Measurements from ENCODE around the gene TMEM132C. TPM values are rescaled to one million over a fixed set of nuclear protein-coding genes. Genes with fewer than 3 reads are reported as not detected.

The TMEM132C gene
- total RNA-seq, 6 experiments from 2014 or later = not detected

DNA sequence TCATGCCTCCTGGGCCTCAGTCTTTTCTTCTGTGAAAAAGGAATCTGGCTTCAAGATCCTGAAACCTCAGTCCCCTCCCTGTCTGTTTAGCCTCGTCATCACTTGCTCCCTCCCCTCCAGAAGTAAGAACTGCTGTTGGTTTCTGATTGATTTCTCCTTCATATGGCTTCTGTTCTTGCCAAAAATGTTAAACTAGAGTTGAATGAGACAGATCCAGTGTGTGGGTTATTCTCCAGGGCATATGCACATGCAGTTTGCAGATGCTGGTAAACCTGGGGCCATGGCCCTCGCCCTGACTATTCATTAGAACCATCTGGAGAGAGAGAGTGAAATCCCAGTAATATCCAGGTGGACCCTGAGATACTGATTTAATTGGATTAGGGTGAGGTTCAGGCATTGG, 175.1 kb downstream of the TMEM132C start:
- TF ChIP-seq, protein P1, sequence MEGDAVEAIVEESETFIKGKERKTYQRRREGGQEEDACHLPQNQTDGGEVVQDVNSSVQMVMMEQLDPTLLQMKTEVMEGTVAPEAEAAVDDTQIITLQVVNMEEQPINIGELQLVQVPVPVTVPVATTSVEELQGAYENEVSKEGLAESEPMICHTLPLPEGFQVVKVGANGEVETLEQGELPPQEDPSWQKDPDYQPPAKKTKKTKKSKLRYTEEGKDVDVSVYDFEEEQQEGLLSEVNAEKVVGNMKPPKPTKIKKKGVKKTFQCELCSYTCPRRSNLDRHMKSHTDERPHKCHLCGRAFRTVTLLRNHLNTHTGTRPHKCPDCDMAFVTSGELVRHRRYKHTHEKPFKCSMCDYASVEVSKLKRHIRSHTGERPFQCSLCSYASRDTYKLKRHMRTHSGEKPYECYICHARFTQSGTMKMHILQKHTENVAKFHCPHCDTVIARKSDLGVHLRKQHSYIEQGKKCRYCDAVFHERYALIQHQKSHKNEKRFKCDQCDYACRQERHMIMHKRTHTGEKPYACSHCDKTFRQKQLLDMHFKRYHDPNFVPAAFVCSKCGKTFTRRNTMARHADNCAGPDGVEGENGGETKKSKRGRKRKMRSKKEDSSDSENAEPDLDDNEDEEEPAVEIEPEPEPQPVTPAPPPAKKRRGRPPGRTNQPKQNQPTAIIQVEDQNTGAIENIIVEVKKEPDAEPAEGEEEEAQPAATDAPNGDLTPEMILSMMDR (IDR thresholded peaks at IDR 0.05) = no peak
- no peaks in the 10 kb centered on the region for H3K27me3 Mint-ChIP-seq (ENCODE audit: insufficient read depth)
- peaks cover 76% of the 10 kb centered on the region for H3K9me3 Mint-ChIP-seq
- H3K36me3 Mint-ChIP-seq (ENCODE audit: low read depth) = no peaks in the 10 kb centered on the region
- no peak overlapping the region for H3K27ac Mint-ChIP-seq
- no peak for DNase-seq
- no peaks in the 10 kb centered on the region for H3K4me1 Mint-ChIP-seq (ENCODE audit: low read depth)
- H3K4me3 Mint-ChIP-seq = no peak overlapping the region

DNA sequence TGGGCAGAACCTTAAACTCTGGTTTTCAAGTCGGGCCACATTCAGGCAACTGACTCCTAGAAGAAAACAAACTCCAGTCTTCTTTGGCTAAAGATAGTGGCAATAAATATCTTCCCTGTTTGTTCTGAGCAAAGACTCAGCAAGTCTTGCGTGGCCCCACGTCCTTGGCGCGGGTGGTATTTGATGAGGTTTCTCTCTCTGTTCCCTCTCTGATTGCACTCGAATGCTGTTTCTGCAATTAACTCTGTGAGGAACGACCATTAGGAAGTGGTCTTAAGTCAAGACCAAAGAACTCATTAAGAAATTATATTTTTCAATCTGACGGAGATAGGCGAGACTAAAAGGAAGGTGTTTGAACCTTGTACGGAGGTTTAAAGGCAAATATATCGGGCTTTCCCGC, 177.6 kb downstream of the TMEM132C start:
- peaks cover 3% of the 10 kb centered on the region; the same call in 1 of the 2 replicates for H3K36me3 Mint-ChIP-seq (ENCODE audit: low read depth)
- H3K4me1 Mint-ChIP-seq (ENCODE audit: low read depth) = no peaks in the 10 kb centered on the region
- TF ChIP-seq, protein P1 (IDR thresholded peaks at IDR 0.05) = no peak
- DNase-seq = no peak
- no peaks in the 10 kb centered on the region for H3K27me3 Mint-ChIP-seq (ENCODE audit: insufficient read depth)
- peaks cover 63% of the 10 kb centered on the region for H3K9me3 Mint-ChIP-seq
- no peak overlapping the region for H3K4me3 Mint-ChIP-seq
- no peak overlapping the region for H3K27ac Mint-ChIP-seq

DNA sequence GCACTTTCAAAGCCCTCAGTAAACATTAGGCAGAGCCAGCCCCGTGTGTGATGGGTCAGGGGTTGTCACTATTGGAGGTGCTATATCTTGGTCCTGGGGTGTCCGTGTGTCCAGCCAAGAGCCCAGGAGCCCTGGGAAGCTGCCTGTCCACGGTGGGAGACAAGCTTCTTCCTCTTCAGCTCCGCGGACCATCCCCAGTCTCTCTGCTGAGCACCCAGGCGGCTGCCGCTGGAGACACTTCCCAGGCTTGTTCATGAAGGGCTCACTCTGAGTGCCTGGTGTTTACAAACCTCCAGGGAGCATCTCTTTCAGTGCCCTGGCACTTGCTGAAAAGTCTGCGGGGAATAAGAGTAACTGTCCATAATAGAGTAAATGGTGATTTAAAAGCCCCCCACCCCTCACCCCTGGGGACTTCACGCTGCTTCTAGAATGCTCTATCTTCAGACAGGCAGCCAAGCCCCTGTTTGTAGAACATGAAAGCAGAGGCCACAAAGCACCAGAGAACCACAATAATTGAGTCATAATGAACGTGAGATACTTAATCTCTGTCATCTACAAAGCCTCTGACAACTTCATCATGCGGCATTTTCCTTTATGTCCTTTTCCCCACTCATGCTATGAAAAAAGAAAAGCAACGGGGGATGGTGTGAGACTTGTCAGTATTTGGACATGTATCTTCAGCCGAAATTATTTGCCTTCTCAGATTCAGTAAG, 178.6 kb downstream of the TMEM132C start:
- Mint-ChIP-seq H3K4me3 (no peak overlapping the region), H3K27me3 (ENCODE audit: insufficient read depth) (no peaks in the 10 kb centered on the region), H3K36me3 (ENCODE audit: low read depth) (peaks cover 3% of the 10 kb centered on the region; the same call in 1 of the 2 replicates), H3K27ac (no peak overlapping the region), H3K4me1 (ENCODE audit: low read depth) (no peaks in the 10 kb centered on the region), H3K9me3 (peaks cover 54% of the 10 kb centered on the region)
- no peak for DNase-seq
- TF ChIP-seq, protein P1 (IDR thresholded peaks at IDR 0.05) = no peak

DNA sequence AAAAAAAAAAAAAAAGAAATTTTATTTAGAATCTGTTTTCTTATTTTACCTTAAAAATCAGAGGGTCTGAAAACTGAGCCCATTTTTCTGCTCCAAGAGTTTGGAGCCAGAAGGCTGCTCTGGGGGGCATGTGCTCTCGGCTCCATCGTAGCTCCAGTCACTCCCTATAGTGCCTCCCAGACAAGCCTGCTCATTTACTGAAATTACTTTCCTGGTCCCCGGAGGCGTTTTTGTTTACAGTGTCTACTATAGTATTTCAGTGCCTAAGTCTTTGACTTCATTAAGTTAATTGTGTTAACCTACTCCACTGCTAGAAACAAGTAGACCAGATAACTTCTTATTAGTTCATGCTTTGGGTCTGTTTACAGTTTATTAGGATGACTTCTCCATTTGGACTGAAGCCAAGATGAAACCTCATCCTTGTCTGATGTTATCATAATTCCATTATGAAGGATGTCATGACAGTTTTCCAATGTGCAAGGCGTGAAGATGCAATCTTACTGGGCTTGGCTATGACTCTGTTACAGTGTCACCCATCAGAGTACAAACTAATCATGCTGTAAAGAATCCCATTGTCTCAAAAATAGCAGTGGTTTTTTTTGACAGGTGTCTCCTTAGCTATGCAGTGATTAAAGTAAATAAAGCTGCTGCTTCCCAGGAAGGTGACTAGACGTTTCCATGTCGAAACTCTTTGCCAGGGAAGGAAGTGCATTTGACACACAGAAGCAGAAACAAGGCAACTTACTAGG, 182.3 kb downstream of the TMEM132C start:
- H3K27me3 Mint-ChIP-seq (ENCODE audit: insufficient read depth) = no peaks in the 10 kb centered on the region; the same call in 1 of the 2 replicates
- H3K9me3 Mint-ChIP-seq = peaks cover 42% of the 10 kb centered on the region
- no peak overlapping the region for H3K4me3 Mint-ChIP-seq
- TF ChIP-seq, protein P1 (IDR thresholded peaks at IDR 0.05) = no peak
- no peak for DNase-seq
- peaks cover 3% of the 10 kb centered on the region; the same call in 1 of the 2 replicates for H3K36me3 Mint-ChIP-seq (ENCODE audit: low read depth)
- H3K27ac Mint-ChIP-seq = no peak overlapping the region
- H3K4me1 Mint-ChIP-seq (ENCODE audit: low read depth) = no peaks in the 10 kb centered on the region

DNA sequence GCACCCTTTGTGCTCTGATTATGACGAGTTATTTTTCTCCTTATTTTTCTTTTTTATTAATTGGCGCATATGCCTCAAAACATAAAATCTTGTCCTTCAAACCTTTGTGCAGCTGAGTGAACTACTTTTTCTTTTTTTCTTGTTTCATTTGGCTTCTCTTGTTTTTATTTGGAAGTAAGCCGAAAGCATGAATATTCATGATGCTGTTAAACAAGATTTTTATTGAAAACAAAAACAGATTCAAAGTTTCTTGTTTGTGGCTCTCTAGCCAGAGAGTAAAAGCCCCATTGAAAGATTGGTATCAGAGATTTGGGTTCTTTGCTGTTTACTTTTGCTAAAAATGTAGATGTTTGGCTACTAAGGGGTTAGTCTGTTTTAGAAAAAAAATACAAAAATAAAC, 183.8 kb downstream of the TMEM132C start:
- H3K4me3 Mint-ChIP-seq = no peak overlapping the region
- H3K4me1 Mint-ChIP-seq (ENCODE audit: low read depth) = no peaks in the 10 kb centered on the region
- peaks cover 7% of the 10 kb centered on the region; the same call in 1 of the 2 replicates for H3K36me3 Mint-ChIP-seq (ENCODE audit: low read depth)
- peaks cover 48% of the 10 kb centered on the region for H3K9me3 Mint-ChIP-seq
- H3K27ac Mint-ChIP-seq = no peak overlapping the region
- no peaks in the 10 kb centered on the region; the same call in 1 of the 2 replicates for H3K27me3 Mint-ChIP-seq (ENCODE audit: insufficient read depth)
- TF ChIP-seq, protein P1 (IDR thresholded peaks at IDR 0.05) = no peak
- no peak for DNase-seq

Measured in HFFc6 (cell line).